Suprapubic skin (tissue), 4 donors: ENCODE results near the gene ZBTB42. TPM values are rescaled to one million over a fixed set of nuclear protein-coding genes. Genes with fewer than 3 reads are reported as not detected.

Experiments used
- DNase-seq, 2 donors: peaks; one replicate each; pipeline ENCODE4 v3.0.0-alpha.2; 2019; ENCODE audit warnings: low spot score in 2 of 2
- H3K27ac ChIP-seq: fragments of 200-600 bp; sonication (generic); one replicate; pipeline ENCODE4 v1.5.1; 2019
- H3K27me3 ChIP-seq: fragments of 200-600 bp; sonication (generic); one replicate; pipeline ENCODE4 v1.5.1; 2019
- H3K36me3 ChIP-seq: fragments of 200-600 bp; sonication (generic); one replicate; pipeline ENCODE4 v1.5.1; 2019
- H3K4me1 ChIP-seq: fragments of 200-600 bp; sonication (generic); one replicate; pipeline ENCODE4 v1.5.1; 2019
- H3K4me3 ChIP-seq: fragments of 200-600 bp; sonication (generic); one replicate; pipeline ENCODE4 v1.5.1; 2019; ENCODE audit warnings: mild to moderate bottlenecking
- H3K9me3 ChIP-seq: fragments of 200-600 bp; sonication (generic); one replicate; pipeline ENCODE4 v1.5.1; 2019
- EP300 ChIP-seq: sonication (generic); formaldehyde crosslinking; IDR thresholded peaks from one replicate; pipeline ENCODE4 v1.6.1; 2017; ENCODE audit warnings: antibody characterized with exemption
- POLR2A ChIP-seq, 2 donors: fragments of 450-650 bp; IDR thresholded peaks; one replicate each; pipeline ENCODE4 v1.6.1; 2017; ENCODE audit warnings: antibody characterized with exemption in 2 of 2, mild to moderate bottlenecking in 2 of 2, moderate library complexity in 2 of 2
- POLR2AphosphoS5 ChIP-seq, 3 donors: sonication (generic); formaldehyde crosslinking; IDR thresholded peaks; one replicate each; pipeline ENCODE4 v1.6.1; 2017; ENCODE audit warnings: antibody characterized with exemption in 3 of 3
- WGBS: methylation state at CpG from one replicate; pipeline ENCODE4 v1.1.5; 2018; 5-methylcytosine and 5-hydroxymethylcytosine counted together
- total RNA-seq, 4 donors: library from RNA; depleted of rRNA; stranded (reverse); fragments of >200 nt; gene quantifications; one replicate each; pipeline ENCODE4 v1.1.0, GENCODE V29; 2016
- TF ChIP-seq, protein P1 (sequence below), 2 donors: fragments of 200-600 bp in 1 of 2; fragments of 450-650 bp in 1 of 2; sonication (generic) in 1 of 2; IDR thresholded peaks; one replicate each; pipeline ENCODE4 v1.5.1; 2016 to 2019; ENCODE audit warnings: antibody characterized with exemption in 2 of 2, mild to moderate bottlenecking in 1 of 2, moderate library complexity in 1 of 2

Gene ZBTB42
- total RNA-seq, 4 donors from 2014 or later: 3.7 to 9.8 (median 7.8) TPM

DNA sequence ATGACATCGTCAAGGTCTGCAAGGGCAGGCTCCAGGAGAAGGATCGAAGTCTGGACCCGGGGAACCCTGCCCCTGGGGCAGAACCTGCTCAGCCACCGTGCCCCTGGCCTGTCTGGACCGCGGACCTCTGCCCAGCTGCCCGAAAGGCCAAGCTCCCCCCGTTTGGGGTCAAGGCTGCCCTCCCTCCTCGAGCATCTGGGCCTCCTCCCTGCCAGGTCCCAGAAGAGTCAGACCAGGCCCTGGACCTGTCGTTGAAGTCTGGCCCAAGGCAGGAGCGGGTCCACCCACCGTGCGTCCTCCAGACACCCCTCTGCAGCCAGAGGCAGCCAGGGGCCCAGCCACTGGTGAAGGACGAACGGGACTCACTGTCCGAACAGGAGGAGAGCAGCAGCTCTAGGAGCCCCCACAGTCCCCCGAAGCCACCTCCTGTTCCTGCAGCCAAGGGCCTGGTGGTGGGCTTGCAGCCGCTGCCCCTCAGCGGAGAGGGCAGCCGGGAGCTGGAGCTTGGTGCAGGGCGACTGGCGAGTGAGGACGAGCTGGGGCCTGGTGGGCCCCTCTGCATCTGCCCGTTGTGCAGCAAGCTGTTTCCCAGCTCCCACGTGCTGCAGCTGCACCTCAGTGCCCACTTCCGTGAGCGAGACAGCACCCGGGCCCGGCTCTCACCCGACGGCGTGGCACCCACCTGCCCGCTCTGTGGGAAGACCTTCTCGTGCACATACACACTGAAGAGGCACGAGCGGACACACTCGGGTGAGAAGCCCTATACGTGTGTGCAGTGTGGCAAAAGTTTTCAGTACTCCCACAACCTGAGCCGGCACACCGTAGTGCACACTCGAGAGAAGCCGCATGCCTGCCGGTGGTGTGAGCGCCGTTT lies 856 bp downstream of the ZBTB42 start:
- TF ChIP-seq, protein P1, sequence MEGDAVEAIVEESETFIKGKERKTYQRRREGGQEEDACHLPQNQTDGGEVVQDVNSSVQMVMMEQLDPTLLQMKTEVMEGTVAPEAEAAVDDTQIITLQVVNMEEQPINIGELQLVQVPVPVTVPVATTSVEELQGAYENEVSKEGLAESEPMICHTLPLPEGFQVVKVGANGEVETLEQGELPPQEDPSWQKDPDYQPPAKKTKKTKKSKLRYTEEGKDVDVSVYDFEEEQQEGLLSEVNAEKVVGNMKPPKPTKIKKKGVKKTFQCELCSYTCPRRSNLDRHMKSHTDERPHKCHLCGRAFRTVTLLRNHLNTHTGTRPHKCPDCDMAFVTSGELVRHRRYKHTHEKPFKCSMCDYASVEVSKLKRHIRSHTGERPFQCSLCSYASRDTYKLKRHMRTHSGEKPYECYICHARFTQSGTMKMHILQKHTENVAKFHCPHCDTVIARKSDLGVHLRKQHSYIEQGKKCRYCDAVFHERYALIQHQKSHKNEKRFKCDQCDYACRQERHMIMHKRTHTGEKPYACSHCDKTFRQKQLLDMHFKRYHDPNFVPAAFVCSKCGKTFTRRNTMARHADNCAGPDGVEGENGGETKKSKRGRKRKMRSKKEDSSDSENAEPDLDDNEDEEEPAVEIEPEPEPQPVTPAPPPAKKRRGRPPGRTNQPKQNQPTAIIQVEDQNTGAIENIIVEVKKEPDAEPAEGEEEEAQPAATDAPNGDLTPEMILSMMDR (IDR thresholded peaks at IDR 0.05): no peak
- TF ChIP-seq POLR2AphosphoS5 (IDR thresholded peaks at IDR 0.05) (no peak), POLR2A (IDR thresholded peaks at IDR 0.05) (no peak), EP300 (no peak)
- H3K27ac ChIP-seq: peak overlapping the region; percentile 91
- H3K9me3 ChIP-seq: no peaks in the 10 kb centered on the region
- DNase-seq: no peak
- H3K36me3 ChIP-seq: no peaks in the 10 kb centered on the region
- WGBS: 84% methylated on average over 13 of the region's 45 CpGs
- H3K27me3 ChIP-seq: no peaks in the 10 kb centered on the region
- H3K4me1 ChIP-seq: peaks cover 38% of the 10 kb centered on the region
- peak overlapping the region; percentile 81 for H3K4me3 ChIP-seq

DNA sequence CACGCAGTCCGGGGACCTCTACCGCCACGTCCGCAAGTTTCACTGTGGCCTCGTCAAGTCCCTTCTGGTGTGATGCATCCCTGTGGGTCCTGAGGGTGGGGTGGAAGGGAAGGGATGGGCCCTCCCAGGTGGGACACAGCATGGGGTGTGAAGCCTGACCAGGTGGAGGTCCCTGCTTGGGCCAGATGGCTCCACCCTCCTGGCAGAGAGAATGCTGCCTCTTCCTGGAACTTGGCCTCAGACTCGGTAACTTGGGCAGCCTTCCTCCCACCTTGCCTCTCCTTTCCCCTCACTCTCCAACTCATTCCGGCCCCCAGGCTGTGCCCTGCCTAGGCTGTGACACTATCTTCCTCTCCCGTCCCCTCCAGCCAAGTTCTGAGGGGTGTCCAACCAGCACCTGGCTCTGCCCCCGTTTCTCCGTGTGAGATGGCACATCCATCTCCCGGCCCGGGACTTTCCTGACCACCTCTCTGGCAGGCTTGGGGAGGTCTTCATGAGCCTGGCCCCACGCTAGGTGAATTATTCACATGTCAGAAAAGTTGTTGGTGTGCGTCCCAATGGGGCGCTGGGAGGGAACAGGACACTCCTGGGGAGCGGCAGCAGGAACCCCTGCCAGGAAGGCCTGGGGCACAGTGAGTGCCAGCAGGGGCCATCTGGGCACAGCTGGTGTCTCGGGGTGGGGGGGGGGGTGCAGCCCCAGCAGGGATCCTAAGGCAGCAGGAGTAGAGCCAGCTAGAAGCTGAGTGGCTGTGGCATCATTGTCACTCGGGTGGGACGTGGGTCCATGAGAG lies 1.7 kb downstream of the ZBTB42 start:
- no peaks in the 10 kb centered on the region for H3K36me3 ChIP-seq

DNA sequence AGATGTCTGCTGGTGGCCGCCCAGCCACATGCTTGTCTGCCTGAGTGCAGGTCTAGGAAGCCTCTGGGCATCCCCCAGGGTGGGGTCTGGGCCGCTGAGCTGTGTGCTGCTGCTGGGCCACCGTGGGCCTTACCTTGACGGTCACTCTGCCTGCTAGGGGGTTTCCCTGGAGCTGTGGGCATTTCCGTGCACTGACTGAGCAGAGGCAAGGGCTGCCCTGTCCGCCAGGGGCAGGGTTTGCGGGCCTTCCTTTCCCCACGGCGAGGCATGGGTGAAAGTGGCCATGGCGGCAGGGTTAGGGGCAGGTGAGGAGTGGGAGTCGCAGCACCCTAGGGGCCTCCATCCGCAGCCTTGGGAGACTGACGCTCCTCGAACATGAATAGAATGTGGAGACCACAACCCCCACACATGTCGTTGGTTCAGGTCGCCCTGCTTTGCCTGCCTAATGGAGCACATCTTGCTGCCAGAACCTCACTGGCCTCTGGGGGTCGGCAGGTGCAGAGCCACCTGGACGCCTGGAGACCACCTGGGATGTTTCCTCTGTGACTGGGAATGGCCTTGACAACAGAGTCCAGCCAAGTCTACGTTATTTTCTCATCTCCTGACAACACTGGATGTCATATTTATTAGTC lies 2.5 kb downstream of the ZBTB42 start:
- TF ChIP-seq, protein P1 (IDR thresholded peaks at IDR 0.05): no peak
- TF ChIP-seq POLR2A (IDR thresholded peaks at IDR 0.05): no peak
- TF ChIP-seq POLR2AphosphoS5 (IDR thresholded peaks at IDR 0.05): no peak
- no peak for TF ChIP-seq EP300
- no peak overlapping the region for H3K27ac ChIP-seq
- H3K9me3 ChIP-seq: no peaks in the 10 kb centered on the region
- H3K27me3 ChIP-seq: no peaks in the 10 kb centered on the region
- WGBS: 65% methylated on average over 4 of the region's 19 CpGs
- H3K36me3 ChIP-seq: no peaks in the 10 kb centered on the region
- no peak overlapping the region for H3K4me3 ChIP-seq
- no peak for DNase-seq
- peaks cover 27% of the 10 kb centered on the region for H3K4me1 ChIP-seq

More for the DNA sequence above, 1.7 kb downstream of the ZBTB42 start:
- Histone ChIP-seq H3K27me3 (no peaks in the 10 kb centered on the region), H3K27ac (no peak overlapping the region), H3K9me3 (no peaks in the 10 kb centered on the region), H3K4me3 (no peak overlapping the region), H3K4me1 (peaks cover 30% of the 10 kb centered on the region)
- whole genome bisulfite sequencing: 69% methylated on average over 10 of the region's 20 CpGs
- TF ChIP-seq, protein P1 (IDR thresholded peaks at IDR 0.05): no peak
- TF ChIP-seq EP300 (no peak), POLR2A (IDR thresholded peaks at IDR 0.05) (no peak), POLR2AphosphoS5 (IDR thresholded peaks at IDR 0.05) (no peak)
- no peak for DNase-seq

DNA sequence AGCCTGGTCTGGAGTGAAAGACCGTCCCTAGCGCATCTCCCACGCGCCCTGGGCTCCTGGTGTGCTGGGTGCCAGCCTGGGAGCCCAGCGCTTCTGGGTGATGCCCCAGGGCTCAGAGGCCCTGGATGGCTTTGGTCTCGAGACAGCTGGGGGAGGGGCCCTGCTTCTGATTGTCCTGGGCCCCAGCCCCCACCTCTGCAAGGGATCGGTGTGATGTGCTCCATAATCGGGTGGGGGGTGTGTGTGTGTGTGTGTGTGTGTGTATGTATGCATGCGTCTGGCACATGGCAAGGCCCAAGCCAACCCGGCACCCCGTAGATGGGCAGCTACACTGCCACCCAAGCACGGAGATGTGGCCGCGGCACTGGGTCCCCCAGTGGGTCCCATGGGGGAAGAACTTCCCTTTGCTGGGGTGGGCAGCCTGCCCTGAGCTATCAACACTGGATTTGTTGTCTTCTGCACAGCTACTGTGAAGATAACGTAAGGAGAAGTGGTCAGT lies 3.1 kb downstream of the ZBTB42 start:
- Histone ChIP-seq H3K27ac (no peak overlapping the region), H3K27me3 (no peaks in the 10 kb centered on the region), H3K4me3 (no peak overlapping the region), H3K4me1 (peaks cover 27% of the 10 kb centered on the region), H3K9me3 (no peaks in the 10 kb centered on the region), H3K36me3 (no peaks in the 10 kb centered on the region)
- TF ChIP-seq EP300: no peak
- TF ChIP-seq, protein P1 (IDR thresholded peaks at IDR 0.05): no peak
- no peak for TF ChIP-seq POLR2A (IDR thresholded peaks at IDR 0.05)
- no peak for TF ChIP-seq POLR2AphosphoS5 (IDR thresholded peaks at IDR 0.05)
- WGBS: 80% methylated on average over 12 of the region's 15 CpGs
- no peak for DNase-seq
